Dermis blood vessel endothelial cell (primary cell): Measurements from ENCODE around the gene SERTAD4. TPM values are rescaled to one million over a fixed set of nuclear protein-coding genes. Genes with fewer than 3 reads are reported as not detected.
"Not testable (repeated sequence)": the region's sequence is repeated elsewhere in the genome, so short reads cannot be mapped to it uniquely, and the experiment has no call there.

Experiments
- DNase-seq: peaks from one replicate; pipeline ENCODE4 v3.0.0; 2010
- total RNA-seq: library from RNA; depleted of rRNA; stranded (reverse); fragments of >200 nt; gene quantifications from 2 replicates; pipeline ENCODE4 v1.2.3, GENCODE V29; 2014

Gene SERTAD4
- 1.1 and 3.9 TPM in 2 replicates for total RNA-seq

DNA sequence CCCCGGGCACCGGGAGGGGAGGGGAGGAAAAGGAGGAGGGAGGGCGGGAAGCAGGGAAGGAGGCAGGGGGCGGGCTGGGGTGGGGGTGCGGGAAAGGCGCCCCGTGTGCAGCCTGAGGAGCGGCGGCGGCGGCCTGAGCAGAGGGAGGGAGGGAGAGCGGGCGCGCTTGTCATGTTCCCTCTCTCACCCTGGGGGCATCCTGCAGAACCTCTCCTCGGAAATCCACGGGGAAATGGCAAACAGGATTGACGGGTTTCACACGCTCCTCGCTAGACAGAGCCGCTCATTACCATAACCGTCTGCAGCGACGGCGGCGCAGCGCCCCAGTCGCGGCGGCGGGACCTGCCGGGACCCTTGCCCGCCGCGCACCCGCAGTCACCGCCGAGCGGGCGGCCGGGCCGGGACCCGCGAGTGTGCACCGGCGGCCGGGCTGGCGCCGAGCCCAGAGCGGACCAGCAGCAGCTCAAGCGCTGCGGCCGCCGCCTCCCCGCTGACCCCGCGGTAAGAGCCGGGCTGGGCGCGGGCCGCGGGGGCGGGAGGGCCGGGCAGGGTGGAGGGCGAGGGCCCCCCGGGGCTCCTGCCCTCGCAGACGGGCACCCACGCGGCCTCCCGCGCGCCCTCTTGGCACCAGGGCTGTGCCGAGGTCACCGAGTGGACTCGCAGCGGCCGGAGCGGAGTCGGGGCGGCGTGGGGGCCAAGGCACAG lies at the start of gene SERTAD4:
Gene SERTAD4 (plus strand): TSS at position 286 of the 705 bp plus-strand sequence. CDS start 5,165 bp downstream, outside the sequence.
- DNase-seq = peak; percentile 45

DNA sequence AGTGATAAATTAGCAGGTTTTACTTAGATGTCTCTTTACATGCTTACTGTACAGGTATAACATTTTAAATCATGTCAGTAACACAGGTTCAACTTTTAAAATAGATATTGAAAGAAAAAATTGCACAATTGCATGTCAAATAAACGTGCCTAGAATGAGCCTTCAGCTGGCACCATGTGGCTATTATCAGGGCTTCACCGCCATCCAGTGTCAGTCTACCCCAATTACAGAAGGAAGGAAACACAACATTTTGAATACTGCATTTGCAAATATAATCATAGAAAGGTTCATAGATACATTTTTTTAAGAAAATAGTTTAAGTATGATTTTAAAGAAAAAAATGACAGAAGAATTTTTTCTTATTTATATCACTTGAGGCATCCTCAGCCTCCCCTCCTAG lies 47.5 kb upstream of the SERTAD4 start:
- DNase-seq = no peak

GRCh38 chr1:210187849-210188606 lies 44.6 kb upstream of the SERTAD4 start:
- not testable (repeated sequence) for DNase-seq

GRCh38 chr1:210189426-210189825 lies 43.2 kb upstream of the SERTAD4 start:
- no peak for DNase-seq

- no peak for DNase-seq
These were observed 36.9 kb upstream of the SERTAD4 start for GRCh38 chr1:210195635-210196160.

- not testable (repeated sequence) for DNase-seq
These were observed 36.3 kb upstream of the SERTAD4 start for GRCh38 chr1:210196266-210196665.

DNA sequence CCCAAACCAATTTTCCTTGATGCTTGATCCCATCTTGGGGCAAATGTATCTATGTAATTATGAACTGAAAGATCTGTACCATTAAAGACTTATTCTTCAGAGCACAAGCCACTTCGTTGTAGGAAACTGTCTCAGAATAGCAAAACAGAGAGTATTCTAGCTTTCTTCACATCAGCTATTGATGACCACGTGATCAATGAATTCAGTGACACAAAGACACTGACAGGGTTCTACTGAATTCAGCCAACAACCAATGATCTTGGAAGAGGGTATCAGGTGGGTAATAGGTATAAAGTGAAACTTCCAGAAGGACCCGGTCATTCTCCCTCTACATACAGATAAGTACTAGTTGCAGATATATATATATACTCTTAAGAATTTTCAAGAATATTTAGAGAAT lies 33.8 kb upstream of the SERTAD4 start:
- no peak for DNase-seq

DNA sequence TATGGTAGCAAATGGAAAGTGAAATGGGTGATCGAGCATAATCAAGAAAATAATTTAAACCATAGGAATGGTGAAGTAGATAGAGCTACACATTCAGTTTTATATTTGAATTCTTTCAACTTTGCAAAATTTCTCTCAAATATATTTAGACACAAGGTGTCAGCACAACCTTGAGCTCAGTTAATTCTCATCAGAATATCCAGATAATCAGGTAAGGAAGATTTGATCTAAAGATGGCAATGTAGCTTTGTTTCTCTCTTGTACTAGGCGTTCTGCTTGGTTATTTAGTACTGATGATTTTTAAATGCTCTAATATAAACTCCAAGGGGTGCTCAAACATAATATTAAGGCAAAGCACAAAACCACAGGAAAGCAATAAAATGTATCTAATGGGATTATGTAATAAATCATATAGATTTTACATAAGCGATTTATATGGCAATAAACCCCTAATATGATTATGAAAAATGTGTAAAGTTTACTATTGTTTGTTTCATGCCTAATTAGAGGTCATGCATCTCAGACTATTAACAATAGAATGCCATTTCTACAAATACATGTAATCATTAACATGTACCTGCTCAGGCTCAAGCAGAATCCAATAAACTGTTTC lies 32.4 kb upstream of the SERTAD4 start:
- DNase-seq = no peak

DNA sequence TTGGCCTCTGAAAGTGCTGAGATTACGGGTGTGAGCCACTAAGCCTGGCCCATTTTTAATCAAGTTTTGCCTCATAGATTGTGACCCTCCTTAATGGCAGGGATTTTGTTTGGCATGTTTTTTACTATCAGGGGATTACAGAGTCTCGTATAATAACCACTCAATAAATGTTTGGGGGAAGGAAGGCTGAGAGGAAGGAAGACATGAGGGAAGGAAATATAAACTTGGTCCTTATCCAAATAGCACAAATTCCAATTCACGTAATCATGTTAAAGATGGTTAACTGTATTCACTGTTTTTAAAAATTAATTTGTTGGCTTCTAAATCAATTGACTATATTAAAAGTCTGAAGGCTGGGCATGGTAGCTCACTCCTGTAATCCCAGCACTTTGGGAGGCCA lies 30.9 kb upstream of the SERTAD4 start:
- DNase-seq = no peak

DNA sequence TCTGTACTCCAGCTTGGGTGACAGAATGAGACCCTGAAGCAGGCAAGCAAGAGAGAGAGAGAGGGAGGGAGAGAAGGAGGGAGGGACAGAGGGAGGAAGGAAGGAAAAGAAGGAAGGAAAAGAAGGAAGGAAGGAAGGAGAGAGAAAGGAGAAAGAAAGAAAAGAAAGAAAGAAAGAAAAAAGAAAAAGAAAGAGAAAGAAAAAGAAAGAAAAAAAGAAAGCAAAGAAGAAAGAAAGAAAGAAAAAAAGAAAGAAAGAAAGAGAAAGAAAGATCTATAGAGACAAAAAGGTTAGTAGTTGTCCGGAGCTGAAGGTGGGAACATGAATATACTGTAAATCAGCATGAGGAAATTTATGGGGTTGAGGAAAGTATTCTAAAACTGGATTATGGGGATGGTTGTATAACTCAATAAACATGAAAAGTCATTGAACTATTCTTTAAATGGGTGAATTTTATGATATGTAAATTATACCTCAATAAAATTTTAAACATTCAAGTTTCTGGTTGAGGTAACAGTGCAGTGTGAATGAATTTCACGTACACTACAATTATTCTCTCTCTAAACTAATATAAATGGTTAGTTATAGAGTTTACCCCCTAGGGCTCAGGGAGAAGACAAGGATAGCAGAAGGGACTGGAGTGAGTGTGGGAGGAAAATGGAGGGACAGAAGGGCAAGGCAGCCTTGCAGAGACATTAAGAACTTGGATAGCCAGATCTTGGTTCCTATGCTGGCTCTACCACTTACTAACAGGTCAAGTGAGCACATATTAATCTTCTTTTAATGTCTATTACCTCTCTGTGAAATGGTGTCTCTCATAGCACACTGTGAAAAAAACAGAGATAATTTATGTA lies 24.8 kb upstream of the SERTAD4 start:
- no peak for DNase-seq

DNA sequence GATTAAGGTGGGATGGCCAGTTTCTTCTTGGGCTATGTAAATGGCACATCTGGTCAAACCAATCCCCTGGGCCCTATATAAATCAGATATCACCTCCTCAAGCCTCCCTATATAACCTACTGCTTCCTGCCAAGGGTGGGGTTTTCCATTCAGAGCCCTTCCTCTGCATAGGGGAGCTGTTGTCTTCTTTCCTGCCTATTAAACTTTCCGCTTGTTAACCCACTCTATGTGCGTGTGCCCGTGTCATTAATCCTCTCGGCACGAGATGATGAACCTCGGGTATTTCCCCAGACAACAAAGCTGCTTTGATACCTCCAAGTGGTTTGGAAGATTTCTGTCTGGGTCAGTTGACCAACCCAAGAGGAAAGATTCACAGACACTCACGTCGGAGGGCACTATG lies 19.3 kb upstream of the SERTAD4 start:
- no peak for DNase-seq

DNA sequence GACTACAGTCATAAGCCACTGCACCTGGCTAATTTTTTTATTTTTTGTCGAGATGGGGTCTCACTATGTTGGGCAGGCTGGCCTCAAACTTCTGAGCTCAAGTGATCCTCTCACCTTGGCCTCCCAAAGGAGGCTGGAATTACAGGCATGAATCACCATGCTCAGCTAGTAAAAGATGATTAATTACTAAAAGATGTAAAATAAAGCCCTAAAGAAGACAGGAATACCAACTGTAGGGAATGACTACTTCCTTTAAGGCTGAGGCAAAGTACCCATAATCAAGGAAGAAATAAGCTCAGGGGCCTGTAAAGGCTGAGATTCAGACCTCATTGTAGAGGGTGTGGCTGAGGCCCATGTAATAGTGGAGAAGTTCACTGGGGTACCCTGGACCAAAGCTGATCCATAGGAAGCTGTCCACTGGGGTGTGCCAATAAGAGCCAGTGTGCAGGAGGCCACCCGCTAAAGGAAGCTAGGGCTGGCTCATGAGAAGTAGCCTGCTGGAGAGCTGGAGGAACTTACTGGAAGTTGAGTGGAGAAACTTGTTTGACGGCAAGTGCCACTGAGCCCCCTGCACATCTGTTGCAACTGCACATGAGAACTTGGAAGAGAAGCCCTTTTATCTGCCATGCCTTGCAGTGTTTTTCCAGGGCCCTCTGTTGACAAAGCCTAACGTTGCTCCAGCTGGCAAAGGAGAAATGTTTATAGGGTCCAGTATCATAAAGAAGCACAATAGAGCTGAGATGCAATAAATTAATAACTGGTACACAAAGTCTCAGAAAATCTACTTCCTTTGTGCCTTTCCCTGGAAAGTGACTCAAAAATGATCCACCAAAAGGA lies 17.8 kb upstream of the SERTAD4 start:
- DNase-seq = no peak

DNA sequence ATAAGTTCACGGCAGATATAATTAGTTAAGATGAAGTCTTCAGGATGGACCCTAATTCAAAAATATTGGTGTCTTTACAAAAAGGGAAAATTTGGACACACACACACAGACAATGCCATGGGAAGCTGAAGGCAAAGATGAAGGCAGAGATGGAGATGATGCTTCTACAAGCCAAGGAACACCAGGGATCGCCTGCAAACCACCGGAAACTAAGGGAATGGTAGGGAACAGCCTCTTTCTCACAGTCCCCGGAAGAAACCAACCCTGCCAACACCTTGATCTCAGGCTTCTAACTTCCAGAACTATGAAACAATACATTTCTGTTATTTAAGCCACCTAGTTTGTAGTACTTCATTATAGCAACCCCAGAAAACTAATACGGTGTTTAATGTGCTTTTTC lies 15.1 kb upstream of the SERTAD4 start:
- DNase-seq = no peak

- DNase-seq = no peak
These were observed 14.5 kb upstream of the SERTAD4 start for GRCh38 chr1:210218047-210218446.

DNA sequence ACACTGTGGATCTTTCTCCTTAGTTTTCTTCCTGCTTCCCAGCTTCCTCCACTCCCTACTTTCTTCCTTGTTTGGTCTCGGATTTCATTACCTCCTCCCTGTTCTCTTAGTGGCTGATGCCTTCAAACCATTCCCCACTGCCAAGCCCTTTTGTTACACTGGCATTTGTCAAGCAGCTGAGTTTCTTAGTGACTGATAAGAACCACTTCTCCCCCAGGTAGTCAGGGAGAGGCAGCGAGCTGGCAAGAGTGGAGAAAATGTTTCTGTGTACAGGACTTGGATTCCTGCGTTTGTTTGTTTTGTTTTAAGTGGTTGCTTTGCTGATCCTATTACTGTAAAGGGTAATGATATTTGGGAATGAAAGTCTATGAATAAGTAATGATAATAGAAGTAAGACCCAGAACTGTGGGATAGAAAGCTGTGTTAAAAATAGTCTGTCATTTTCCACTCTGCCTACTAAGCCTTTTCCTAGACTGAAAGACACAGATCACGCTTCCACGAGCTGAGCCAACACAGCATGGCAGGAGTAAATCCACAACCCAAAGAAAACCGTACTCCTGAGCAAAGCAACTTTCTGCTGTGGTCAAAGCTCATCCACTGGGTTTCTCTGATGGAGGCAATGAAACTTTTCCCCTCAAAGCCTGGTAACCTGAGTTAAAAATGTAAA lies 10.1 kb upstream of the SERTAD4 start:
- DNase-seq = no peak

DNA sequence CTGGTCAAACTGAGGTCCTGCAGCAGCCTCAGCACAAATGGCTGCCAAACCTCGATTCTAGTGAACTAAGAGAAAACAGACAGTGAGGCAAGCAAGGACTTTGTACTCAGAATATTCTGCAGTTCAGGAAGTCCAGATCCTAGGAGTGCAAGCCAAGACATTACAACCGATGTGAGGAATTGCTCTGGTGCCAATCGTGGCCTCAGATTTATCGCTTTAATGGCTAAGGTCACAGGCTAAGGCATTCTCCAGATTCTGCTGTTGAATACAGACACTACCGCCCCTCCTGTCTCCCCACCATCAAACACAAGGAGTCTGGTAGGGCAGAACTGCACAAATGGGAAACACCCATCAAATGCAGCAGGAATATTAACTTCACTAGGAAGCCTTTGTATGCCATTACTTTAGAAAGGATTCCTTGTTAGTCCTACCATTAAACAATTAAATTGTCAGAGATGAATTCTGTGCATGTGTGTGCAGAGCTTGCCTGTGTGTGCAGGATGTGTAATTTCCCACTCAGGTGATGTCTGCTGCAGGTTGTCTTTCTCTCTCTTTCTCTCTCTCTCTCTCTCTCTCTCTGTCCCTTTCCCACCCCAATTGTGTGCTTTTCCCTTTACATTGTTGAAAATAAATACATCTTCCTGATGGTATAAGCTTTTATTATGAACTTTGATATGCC lies 9.2 kb upstream of the SERTAD4 start:
- no peak for DNase-seq

DNA sequence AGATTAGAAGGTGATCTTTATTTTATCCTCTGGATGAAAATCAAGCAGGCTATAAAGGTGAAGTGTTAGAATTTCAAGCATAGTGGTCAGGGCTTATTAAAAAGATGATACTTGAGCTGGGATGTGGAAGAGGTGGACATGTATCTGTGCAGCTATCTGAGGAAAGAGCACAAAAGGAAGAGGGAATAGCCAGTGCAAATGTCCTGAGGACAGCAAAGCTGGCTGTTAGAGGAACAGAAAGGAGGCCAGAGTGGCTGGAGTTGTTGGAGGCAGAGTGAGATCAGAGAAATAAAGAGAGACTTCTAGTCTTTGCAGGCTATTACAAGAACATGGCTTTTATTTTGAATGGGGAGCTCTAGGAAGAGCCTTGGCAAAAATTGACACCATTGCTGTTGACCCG lies 4.4 kb upstream of the SERTAD4 start:
- no peak for DNase-seq

GRCh38 chr1:210230149-210230695 lies 2.4 kb upstream of the SERTAD4 start:
- no peak for DNase-seq

- peak; percentile 16 for DNase-seq
These were observed 618 bp upstream of the SERTAD4 start for GRCh38 chr1:210231846-210232510.

GRCh38 chr1:210233216-210233494 lies 559 bp downstream of the SERTAD4 start:
- DNase-seq = peak; percentile 53
